ENCODE results near the gene PDCD7. TPM values are rescaled to one million over a fixed set of nuclear protein-coding genes. Genes with fewer than 3 reads are reported as not detected.

PDCD7 gene
- total and polyA plus RNA-seq, 2 of the 4 experiments (the other 2 are of a cell fraction), result 4.7 to 12.3 TPM

DNA sequence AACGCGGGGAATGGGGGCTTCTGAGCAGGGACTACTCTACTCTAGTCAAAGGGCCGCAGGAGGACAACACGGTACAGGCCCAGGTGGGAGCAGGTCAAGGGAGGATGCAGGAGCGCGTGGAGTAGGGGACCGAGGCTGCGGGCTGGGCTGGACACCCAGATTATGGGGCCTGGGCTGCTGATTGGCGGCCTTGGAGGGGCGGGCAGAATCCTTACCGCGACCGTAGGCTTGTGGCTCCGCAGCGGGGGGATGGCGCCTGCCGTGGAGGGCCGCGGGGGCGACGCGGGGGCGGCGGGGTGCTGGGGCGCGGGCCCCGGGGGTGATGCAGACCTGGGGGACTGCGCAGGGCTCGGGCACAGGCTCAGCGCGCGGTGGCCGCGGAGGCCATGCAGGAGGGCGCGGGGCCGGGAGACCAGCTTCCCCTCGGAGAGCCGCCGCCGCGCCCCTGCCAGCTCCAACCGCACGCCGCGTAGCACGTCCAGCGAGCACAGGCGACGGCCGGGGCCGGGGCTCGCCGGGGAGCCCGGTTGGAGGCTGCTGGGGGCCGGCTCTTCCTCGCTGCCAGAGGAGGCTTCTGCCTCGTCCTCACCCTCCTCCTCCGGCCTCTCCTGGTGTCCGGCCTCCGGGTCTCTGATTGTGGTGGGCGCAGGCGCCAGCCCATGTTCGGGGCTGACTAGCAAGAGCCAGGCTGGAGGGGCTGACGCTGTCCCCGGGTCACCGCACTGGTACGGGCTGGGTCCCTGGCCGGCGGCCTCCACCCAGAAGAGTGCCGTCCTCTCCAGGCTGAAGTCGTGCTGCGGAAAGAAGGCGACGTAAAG lies 31.5 kb downstream of the PDCD7 start:
- Histone ChIP-seq H3K4me2 (ENCODE audit: low read depth, low read length) (no peak overlapping the region), H3K27ac (ENCODE audit: insufficient read depth, low read length) (no peak overlapping the region), H3K9me1 (ENCODE audit: insufficient read depth, low read length) (no peaks in the 10 kb centered on the region), H3K36me3 (ENCODE audit: control insufficient read depth, insufficient read depth, low read length) (peaks cover 42% of the 10 kb centered on the region), H3K23ac (ENCODE audit: low read depth, low read length) (no peak overlapping the region), H3K9me3 (ENCODE audit: control insufficient read depth, insufficient read depth, low read length) (no peaks in the 10 kb centered on the region), H3K9ac (ENCODE audit: low read depth, low read length) (no peak overlapping the region), H2AFZ (replicated peaks; ENCODE audit: low read length, poor library complexity) (no peak overlapping the region), H3K18ac (ENCODE audit: low read depth, low read length) (no peak overlapping the region), H3K4ac (ENCODE audit: low read depth, low read length) (no peak overlapping the region), H3K56ac (ENCODE audit: extremely low read depth, insufficient read depth, low read length) (no peak overlapping the region), H4K91ac (ENCODE audit: insufficient read depth, low read depth, low read length) (no peak overlapping the region), H3K27me3 (ENCODE audit: control insufficient read depth, insufficient read depth, low read length) (no peaks in the 10 kb centered on the region), H2BK15ac (ENCODE audit: low read depth, low read length) (no peak overlapping the region), H3K4me1 (ENCODE audit: control insufficient read depth, insufficient read depth, low read length) (no peaks in the 10 kb centered on the region), H2BK120ac (ENCODE audit: low read depth, low read length) (no peak overlapping the region), H2BK5ac (ENCODE audit: low read depth, low read length, poor library complexity, severe bottlenecking) (no peak overlapping the region), H4K8ac (ENCODE audit: low read depth in 2 of 2, low read length in 2 of 2) (no peak overlapping the region), H3K79me1 (ENCODE audit: low read depth in 1 of 2, low read length in 2 of 2) (no peaks in the 10 kb centered on the region; a peak in 1 of 4 replicates), H3K4me3 (ENCODE audit: insufficient read depth, low read depth, low read length) (no peak overlapping the region), H2BK20ac (ENCODE audit: low read depth, low read length) (no peak overlapping the region), H4K5ac (ENCODE audit: low read depth, low read length) (no peak overlapping the region), H2AK9ac (replicated peaks; ENCODE audit: low read depth, low read length, poor library complexity) (no peak overlapping the region), H2AK5ac (ENCODE audit: low read depth, low read length) (no peak overlapping the region), H3K14ac (replicated peaks; ENCODE audit: low read depth, low read length) (no peak overlapping the region), H4K20me1 (ENCODE audit: insufficient read depth, low read length) (no peaks in the 10 kb centered on the region; the same call in 1 of the 2 replicates)
- no TSS peak for BruUV-seq (replicated peaks)
- ChIA-PET CTCF (interaction anchor here (0.6 to 2.5 kb wide), 18 partner anchors 8 to 83 kb away, joined by 3 to 26 read pairs (median 6); partner anchors contain the start of genes CLPX and SLC51B), POLR2A (ENCODE audit: unreplicated experiment) (no interaction called here)
- ATAC-seq (ENCODE audit: low read depth), result peak; percentile 35
- dilution Hi-C loops (cut with HindIII; ENCODE audit: low sequenced_read_pairs, unreplicated experiment) (no loop called here), intact Hi-C loops (cut with micrococcal nuclease) (loop anchor here (1.0 kb wide), 2 partner anchors 48 to 69 kb away; no protein-coding TSS in a partner anchor), in situ Hi-C loops (cut with MboI; ENCODE audit: low sequenced_read_pairs) (no loop called here)
- no peak for DNase-seq
- WGBS, 2 experiments (ENCODE audit: extremely low coverage in 2 of 2, insufficient read length in 1 of 2), result 66% methylated on average over 37 of the region's 75 CpGs; no CpG with 5 or more reads in 1 of the 2 experiments
- TF ChIP-seq, protein P1, sequence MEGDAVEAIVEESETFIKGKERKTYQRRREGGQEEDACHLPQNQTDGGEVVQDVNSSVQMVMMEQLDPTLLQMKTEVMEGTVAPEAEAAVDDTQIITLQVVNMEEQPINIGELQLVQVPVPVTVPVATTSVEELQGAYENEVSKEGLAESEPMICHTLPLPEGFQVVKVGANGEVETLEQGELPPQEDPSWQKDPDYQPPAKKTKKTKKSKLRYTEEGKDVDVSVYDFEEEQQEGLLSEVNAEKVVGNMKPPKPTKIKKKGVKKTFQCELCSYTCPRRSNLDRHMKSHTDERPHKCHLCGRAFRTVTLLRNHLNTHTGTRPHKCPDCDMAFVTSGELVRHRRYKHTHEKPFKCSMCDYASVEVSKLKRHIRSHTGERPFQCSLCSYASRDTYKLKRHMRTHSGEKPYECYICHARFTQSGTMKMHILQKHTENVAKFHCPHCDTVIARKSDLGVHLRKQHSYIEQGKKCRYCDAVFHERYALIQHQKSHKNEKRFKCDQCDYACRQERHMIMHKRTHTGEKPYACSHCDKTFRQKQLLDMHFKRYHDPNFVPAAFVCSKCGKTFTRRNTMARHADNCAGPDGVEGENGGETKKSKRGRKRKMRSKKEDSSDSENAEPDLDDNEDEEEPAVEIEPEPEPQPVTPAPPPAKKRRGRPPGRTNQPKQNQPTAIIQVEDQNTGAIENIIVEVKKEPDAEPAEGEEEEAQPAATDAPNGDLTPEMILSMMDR (conservative IDR thresholded peaks at IDR 0.05; ENCODE audit: low read depth, low read length), result no peak
- TF ChIP-seq MAZ (IDR thresholded peaks at IDR 0.05; ENCODE audit: borderline replicate concordance, low read depth, low read length) (no peak), ELK1 (IDR thresholded peaks at IDR 0.05; ENCODE audit: borderline replicate concordance, low read depth, low read length) (no peak), MAFK (IDR thresholded peaks at IDR 0.05; ENCODE audit: low read depth, low read length) (no peak), RFX5 (IDR thresholded peaks at IDR 0.05; ENCODE audit: low read depth, low read length) (no peak), RAD21 (IDR thresholded peaks at IDR 0.05; ENCODE audit: low read length) (no peak), CEBPB (IDR thresholded peaks at IDR 0.05; ENCODE audit: low read depth, low read length) (no peak), POLR2A (IDR thresholded peaks at IDR 0.05; ENCODE audit: low read depth, low read length) (no peak), MXI1 (IDR thresholded peaks at IDR 0.05; ENCODE audit: borderline replicate concordance, low read depth, low read length) (no peak), FOS (IDR thresholded peaks at IDR 0.05; ENCODE audit: low read depth, low read length) (no peak), SMC3 (IDR thresholded peaks at IDR 0.05; ENCODE audit: low read depth, low read length) (no peak), BHLHE40 (IDR thresholded peaks at IDR 0.05; ENCODE audit: low read depth, low read length) (no peak), USF2 (IDR thresholded peaks at IDR 0.05; ENCODE audit: low read depth, low read length) (no peak), RCOR1 (IDR thresholded peaks at IDR 0.05; ENCODE audit: insufficient replicate concordance, low read length) (no peak), NFE2L2 (IDR thresholded peaks at IDR 0.05; ENCODE audit: low read depth, low read length) (no peak)
